ENCODE data around the gene THOC6. TPM values are rescaled to one million over a fixed set of nuclear protein-coding genes. Genes with fewer than 3 reads are reported as not detected.

Gene THOC6
- total and polyA plus RNA-seq, 7 experiments from 2014 or later = 25.3 to 60.6 (median 27.0) TPM

DNA sequence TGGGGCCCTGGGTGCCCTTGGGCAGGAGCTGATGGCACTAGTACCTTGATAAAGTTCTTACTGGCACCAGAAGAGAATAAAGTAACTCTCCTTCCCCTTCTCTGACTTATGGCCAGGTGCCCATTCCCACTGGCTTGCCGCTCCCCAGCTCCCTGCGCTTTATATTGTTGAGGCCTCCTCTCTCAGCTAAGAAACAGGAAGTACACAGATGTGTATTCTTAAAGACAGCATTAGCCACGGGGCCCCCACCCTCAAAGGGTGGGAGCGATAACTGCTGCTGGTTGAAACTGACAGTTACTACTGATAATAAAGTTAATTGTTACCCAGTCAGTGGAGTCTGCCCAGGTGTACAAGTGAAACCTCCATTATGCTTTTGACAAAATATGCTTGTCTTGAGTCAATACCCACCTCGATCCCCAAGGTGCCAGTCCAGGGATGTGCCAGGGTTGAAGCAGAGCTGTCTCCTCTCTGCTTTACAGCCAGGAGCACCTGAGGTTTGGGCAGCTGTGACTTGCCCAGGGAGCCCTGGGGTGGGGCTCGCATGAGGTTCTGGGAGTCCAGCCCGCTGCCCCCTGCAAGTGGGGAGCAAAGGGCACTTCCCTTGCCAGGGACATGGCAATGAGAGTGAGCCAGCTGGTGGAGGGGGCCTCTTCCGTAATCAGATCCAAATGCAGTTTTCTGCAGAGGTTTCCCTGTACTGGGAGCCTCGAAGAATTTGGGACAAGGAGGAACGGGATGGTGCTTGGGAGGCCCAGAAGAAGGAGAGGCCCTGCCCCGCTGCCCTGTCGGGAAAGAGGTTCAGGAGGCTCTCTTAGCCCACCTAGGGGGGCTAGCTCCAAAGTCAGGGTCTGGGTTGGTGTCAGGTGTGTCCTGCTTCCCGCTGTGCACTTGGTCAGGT lies 16.5 kb upstream of the THOC6 start:
- Histone ChIP-seq H3K4me3 (ENCODE audit: low read length) (peak overlapping the region; percentile 38), H3K4me1 (ENCODE audit: control insufficient read depth in 2 of 2, insufficient read depth in 2 of 2, low read length in 2 of 2) (peaks cover 21 to 23% of the 10 kb centered on the region in 2 donors), H3K36me3 (ENCODE audit: control insufficient read depth in 2 of 3, insufficient read depth in 3 of 3, low read length in 3 of 3) (no peaks in the 10 kb centered on the region), H3K9me3 (ENCODE audit: control insufficient read depth in 2 of 3, low read length in 3 of 3) (no peaks in the 10 kb centered on the region), H3K27ac (ENCODE audit: low read depth, low read length) (no peak overlapping the region), H3K27me3 (ENCODE audit: control insufficient read depth in 2 of 2, insufficient read depth in 2 of 2, low read length in 2 of 2) (no peaks in the 10 kb centered on the region)
- intact Hi-C loops (cut with micrococcal nuclease) = no loop called here
- POLR2A ChIA-PET = interaction anchor here (0.9 to 3.2 kb wide), 8 partner anchors 13 to 230 kb away, joined by 4 to 11 read pairs (median 6); partner anchors contain the start of genes HCFC1R1, PKMYT1, THOC6 and TNFRSF12A
- peaks cover 0 to 15% (median under 1%) of the 10 kb centered on the region in 5 donors for H3K27me3 Mint-ChIP-seq
- H3K9me3 Mint-ChIP-seq = no peaks in the 10 kb centered on the region
- ATAC-seq = no peak
- peaks cover 18 to 35% (median 28%) of the 10 kb centered on the region in 7 donors for H3K4me1 Mint-ChIP-seq
- CTCF ChIA-PET = interaction anchor here (0.6 to 2.0 kb wide), 6 partner anchors 14 to 124 kb away, joined by 3 to 8 read pairs (median 4); no protein-coding TSS in a partner anchor
- H3K36me3 Mint-ChIP-seq = peaks cover 0 to 1% (median 0%) of the 10 kb centered on the region in 5 donors
- peak overlapping the region in 3 of 9 donors; percentile 24 to 33 (median 25) for H3K27ac Mint-ChIP-seq
- peak overlapping the region; percentile 37 to 85 (median 73) for H3K4me3 Mint-ChIP-seq
- DNase-seq = no peak

GRCh38 chr16:3007957-3008689 lies 15.7 kb upstream of the THOC6 start:
- Mint-ChIP-seq H3K27ac (peak overlapping the region in 2 of 9 donors; percentile 17 to 25), H3K36me3 (peaks cover 0 to 1% (median 0%) of the 10 kb centered on the region in 5 donors), H3K4me1 (peaks cover 18 to 35% (median 28%) of the 10 kb centered on the region in 7 donors), H3K4me3 (peak overlapping the region; percentile 68 to 85 (median 74)), H3K9me3 (no peaks in the 10 kb centered on the region), H3K27me3 (peaks cover 0 to 18% (median 5%) of the 10 kb centered on the region in 5 donors)
- H3K9me3 ChIP-seq (ENCODE audit: control insufficient read depth in 2 of 3, low read length in 3 of 3) = no peaks in the 10 kb centered on the region
- H3K27ac ChIP-seq (ENCODE audit: low read depth, low read length) = no peak overlapping the region
- ChIA-PET CTCF (interaction anchor here (0.6 to 2.0 kb wide), 5 partner anchors 13 to 123 kb away, joined by 3 to 8 read pairs (median 3); no protein-coding TSS in a partner anchor), POLR2A (interaction anchor here (0.7 to 3.2 kb wide), 8 partner anchors 12 to 527 kb away, joined by 3 to 11 read pairs (median 6); partner anchors contain the start of genes HCFC1R1, PKMYT1, THOC6 and TNFRSF12A)
- DNase-seq = no peak
- H3K4me1 ChIP-seq (ENCODE audit: control insufficient read depth in 2 of 2, insufficient read depth in 2 of 2, low read length in 2 of 2) = peaks cover 21 to 23% of the 10 kb centered on the region in 2 donors
- peak overlapping the region; percentile 38 for H3K4me3 ChIP-seq (ENCODE audit: low read length)
- ATAC-seq = no peak
- no peaks in the 10 kb centered on the region for H3K27me3 ChIP-seq (ENCODE audit: control insufficient read depth in 2 of 2, insufficient read depth in 2 of 2, low read length in 2 of 2)
- no peaks in the 10 kb centered on the region for H3K36me3 ChIP-seq (ENCODE audit: control insufficient read depth in 2 of 3, insufficient read depth in 3 of 3, low read length in 3 of 3)
- intact Hi-C loops (cut with micrococcal nuclease) = no loop called here

DNA sequence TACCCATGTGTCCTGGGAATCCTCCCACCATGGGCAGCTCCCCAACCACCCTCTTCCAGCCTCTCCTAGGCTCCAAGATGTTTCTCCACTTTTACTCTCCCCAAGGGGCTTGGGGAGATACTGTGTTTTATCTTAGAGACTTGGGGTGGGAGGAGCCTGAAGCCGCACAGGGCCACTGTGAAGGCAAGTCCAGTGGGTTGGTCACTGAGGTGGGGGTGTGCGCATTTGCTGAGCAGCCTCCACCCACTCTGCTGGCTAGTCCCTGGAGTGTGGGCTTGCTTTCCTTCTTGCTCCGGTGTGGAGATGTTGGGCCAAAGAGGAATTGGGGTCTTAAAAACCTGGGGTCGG lies 15.2 kb upstream of the THOC6 start:
- Histone ChIP-seq H3K27me3 (ENCODE audit: control insufficient read depth in 2 of 2, insufficient read depth in 2 of 2, low read length in 2 of 2) (no peaks in the 10 kb centered on the region), H3K36me3 (ENCODE audit: control insufficient read depth in 2 of 3, insufficient read depth in 3 of 3, low read length in 3 of 3) (no peaks in the 10 kb centered on the region), H3K9me3 (ENCODE audit: control insufficient read depth in 2 of 3, low read length in 3 of 3) (no peaks in the 10 kb centered on the region), H3K4me1 (ENCODE audit: control insufficient read depth in 2 of 2, insufficient read depth in 2 of 2, low read length in 2 of 2) (peaks cover 21 to 23% of the 10 kb centered on the region in 2 donors), H3K4me3 (ENCODE audit: low read length) (no peak overlapping the region), H3K27ac (ENCODE audit: low read depth, low read length) (no peak overlapping the region)
- Mint-ChIP-seq H3K36me3 (peaks cover 0 to 1% (median 0%) of the 10 kb centered on the region in 5 donors), H3K9me3 (no peaks in the 10 kb centered on the region), H3K27me3 (peaks cover 0 to 18% (median 5%) of the 10 kb centered on the region in 5 donors), H3K27ac (no peak overlapping the region), H3K4me1 (peaks cover 18 to 35% (median 28%) of the 10 kb centered on the region in 7 donors), H3K4me3 (peak overlapping the region in 7 of 10 donors; percentile 68 to 83 (median 73))
- no peak for DNase-seq
- CTCF ChIA-PET = interaction anchor here (1.0 to 2.0 kb wide), 2 partner anchors 19 to 25 kb away, joined by 3 to 8 read pairs; no protein-coding TSS in a partner anchor
- no peak for ATAC-seq
- intact Hi-C loops (cut with micrococcal nuclease) = no loop called here
- POLR2A ChIA-PET = interaction anchor here (0.7 to 3.2 kb wide), 8 partner anchors 11 to 527 kb away, joined by 3 to 12 read pairs (median 6); partner anchors contain the start of genes HCFC1R1, THOC6 and TNFRSF12A

GRCh38 chr16:3009568-3010390 lies 14.1 kb upstream of the THOC6 start:
- ATAC-seq (no peak), DNase-seq (no peak)
- Histone ChIP-seq H3K4me1 (ENCODE audit: control insufficient read depth in 2 of 2, insufficient read depth in 2 of 2, low read length in 2 of 2) (peaks cover 21 to 23% of the 10 kb centered on the region in 2 donors), H3K36me3 (ENCODE audit: control insufficient read depth in 2 of 3, insufficient read depth in 3 of 3, low read length in 3 of 3) (no peaks in the 10 kb centered on the region), H3K4me3 (ENCODE audit: low read length) (no peak overlapping the region), H3K9me3 (ENCODE audit: control insufficient read depth in 2 of 3, low read length in 3 of 3) (no peaks in the 10 kb centered on the region), H3K27ac (ENCODE audit: low read depth, low read length) (no peak overlapping the region), H3K27me3 (ENCODE audit: control insufficient read depth in 2 of 2, insufficient read depth in 2 of 2, low read length in 2 of 2) (no peaks in the 10 kb centered on the region)
- Mint-ChIP-seq H3K4me1 (peaks cover 18 to 34% (median 24%) of the 10 kb centered on the region in 7 donors), H3K27me3 (peaks cover 0 to 24% (median 5%) of the 10 kb centered on the region in 5 donors), H3K9me3 (no peaks in the 10 kb centered on the region), H3K36me3 (peaks cover 0 to 1% (median 0%) of the 10 kb centered on the region in 5 donors), H3K27ac (no peak overlapping the region), H3K4me3 (no peak overlapping the region)
- POLR2A ChIA-PET = interaction anchor here (0.6 to 2.1 kb wide), 4 partner anchors 11 to 301 kb away, joined by 3 to 12 read pairs (median 4); partner anchors contain the start of gene TNFRSF12A
- CTCF ChIA-PET = interaction anchor here (1.5 kb wide), 1 partner anchor 19 kb away, joined by 3 read pairs; no protein-coding TSS in a partner anchor
- intact Hi-C loops (cut with micrococcal nuclease) = no loop called here

- CTCF ChIA-PET = interaction anchor here (1.5 kb wide), 1 partner anchor 18 kb away, joined by 3 read pairs; no protein-coding TSS in a partner anchor
- Mint-ChIP-seq H3K4me1 (peaks cover 18 to 34% (median 24%) of the 10 kb centered on the region in 7 donors), H3K27ac (no peak overlapping the region), H3K36me3 (peaks cover 0 to 1% (median 0%) of the 10 kb centered on the region in 5 donors), H3K9me3 (no peaks in the 10 kb centered on the region), H3K27me3 (peaks cover 0 to 24% (median 5%) of the 10 kb centered on the region in 5 donors), H3K4me3 (no peak overlapping the region)
- H3K27ac ChIP-seq (ENCODE audit: low read depth, low read length) = no peak overlapping the region
- ATAC-seq (no peak), DNase-seq (no peak)
- H3K4me1 ChIP-seq (ENCODE audit: control insufficient read depth in 2 of 2, insufficient read depth in 2 of 2, low read length in 2 of 2) = peaks cover 21 to 23% of the 10 kb centered on the region in 2 donors
- no peaks in the 10 kb centered on the region for H3K36me3 ChIP-seq (ENCODE audit: control insufficient read depth in 2 of 3, insufficient read depth in 3 of 3, low read length in 3 of 3)
- intact Hi-C loops (cut with micrococcal nuclease) = no loop called here
- POLR2A ChIA-PET = interaction anchor here (0.6 to 2.1 kb wide), 4 partner anchors 10 to 301 kb away, joined by 3 to 12 read pairs (median 4); partner anchors contain the start of gene TNFRSF12A
- no peaks in the 10 kb centered on the region for H3K27me3 ChIP-seq (ENCODE audit: control insufficient read depth in 2 of 2, insufficient read depth in 2 of 2, low read length in 2 of 2)
- H3K9me3 ChIP-seq (ENCODE audit: control insufficient read depth in 2 of 3, low read length in 3 of 3) = no peaks in the 10 kb centered on the region
- H3K4me3 ChIP-seq (ENCODE audit: low read length) = no peak overlapping the region
These were observed 13.3 kb upstream of the THOC6 start for GRCh38 chr16:3010510-3010909.

Measured in naive thymus-derived CD4-positive, alpha-beta T cell (primary cell).